Caco-2 (cell line): ENCODE results near the gene TRAF1. TPM values are rescaled to one million over a fixed set of nuclear protein-coding genes. Genes with fewer than 3 reads are reported as not detected.

Experiments
- Bru-seq: library from RNA; stranded (reverse); fragments of 400-500 nt; gene quantifications from one replicate; lab custom pipeline; 2021; lab: Mats Ljungman, UMichigan
- BruChase-seq, 2 experiments: library from RNA; stranded (reverse); fragments of 400-500 nt; gene quantifications; one replicate each; lab custom pipeline; 2021; lab: Mats Ljungman, UMichigan
- BruUV-seq: library from RNA; stranded (reverse); fragments of 400-500 nt; replicated peaks from 2 replicates; lab custom pipeline; 2021; lab: Mats Ljungman, UMichigan
- CTCF ChIA-PET: fragments of 300-600 bp; sonication (Branson Sonifier 250); formaldehyde crosslinking; loops from one replicate; lab custom pipeline; 2022; ENCODE audit warnings: antibody characterized with exemption; lab: Charles Lee
- POLR2A ChIA-PET: fragments of 300-600 bp; sonication (Branson Sonifier 250); formaldehyde crosslinking; loops from one replicate; lab custom pipeline; 2022; ENCODE audit warnings: antibody characterized with exemption; lab: Charles Lee
- DNase-seq, 2 experiments: peaks; one replicate each; pipeline versions ENCODE4 v3.0.0 to v3.0.0-alpha.2; 2020 to 2022
- H3K27me3 ChIP-seq: replicated peaks from 2 replicates; pipeline ENCODE4 v1.6.0; 2011; ENCODE audit warnings: low read length; ENCODE audit not compliant: control insufficient read depth, insufficient read depth
- H3K36me3 ChIP-seq: 2 replicates; pipeline ENCODE4 v1.5.1; 2011; ENCODE audit warnings: low read length; ENCODE audit not compliant: control insufficient read depth, insufficient read depth
- H3K4me1 ChIP-seq: fragments of 250-450 bp; sonication (Bioruptor Pico); 2 replicates; pipeline ENCODE4 v1.5.1; 2020; ENCODE audit warnings: mild to moderate bottlenecking
- H3K4me3 ChIP-seq: 2 replicates; pipeline ENCODE4 v1.5.1; 2011; ENCODE audit warnings: low read depth, mild to moderate bottlenecking, control low read depth, low read length
- H3K9me3 ChIP-seq: fragments of 250-450 bp; sonication (Bioruptor Pico); 2 replicates; pipeline ENCODE4 v1.5.1; 2020; ENCODE audit warnings: mild to moderate bottlenecking, moderate library complexity
- H3K27ac Mint-ChIP-seq: one replicate; pipeline ENCODE4 v1.8.0; 2022; ENCODE audit warnings: mixed read lengths; ENCODE audit not compliant: unreplicated experiment
- H3K27me3 Mint-ChIP-seq: one replicate; pipeline ENCODE4 v1.8.0; 2022; ENCODE audit warnings: mixed read lengths; ENCODE audit not compliant: insufficient read depth, unreplicated experiment
- H3K36me3 Mint-ChIP-seq: one replicate; pipeline ENCODE4 v1.8.0; 2022; ENCODE audit warnings: mild to moderate bottlenecking, mixed read lengths; ENCODE audit not compliant: insufficient read depth, unreplicated experiment
- H3K4me1 Mint-ChIP-seq: one replicate; pipeline ENCODE4 v1.8.0; 2022; ENCODE audit warnings: low read depth, mixed read lengths; ENCODE audit not compliant: unreplicated experiment
- H3K4me3 Mint-ChIP-seq: one replicate; pipeline ENCODE4 v1.8.0; 2022; ENCODE audit warnings: mild to moderate bottlenecking, moderate library complexity, mixed read lengths; ENCODE audit not compliant: unreplicated experiment
- H3K9me3 Mint-ChIP-seq: one replicate; pipeline ENCODE4 v1.8.0; 2022; ENCODE audit warnings: mixed read lengths; ENCODE audit not compliant: unreplicated experiment
- CTCF ChIP-seq, 2 experiments: fragments of 200-600 bp in 1 of 2; IDR thresholded peaks; 1 replicate in 1 of 2; 2 replicates in 1 of 2; pipeline versions ENCODE4 v1.5.1 to v1.8.0; 2011 to 2022; ENCODE audit warnings: antibody characterized with exemption in 1 of 2, control low read depth in 1 of 2, inconsistent platforms in 1 of 2, low read depth in 1 of 2, low read length in 1 of 2, mild to moderate bottlenecking in 1 of 2, moderate library complexity in 1 of 2; ENCODE audit not compliant: insufficient read depth in 1 of 2, severe bottlenecking in 1 of 2, unreplicated experiment in 1 of 2
- intact Hi-C: fragments of 100-400 bp; cut with micrococcal nuclease; formaldehyde crosslinking; loops from one replicate; pipeline ENCODE4 v1.10.0; 2022; ENCODE audit not compliant: unreplicated experiment
- long read RNA-seq: library from polyadenylated mRNA; stranded (forward); transcript quantifications from one replicate; pipeline ENCODE4 v2.0.0, GENCODE V29; 2022
- total RNA-seq: library from RNA; stranded (reverse); gene quantifications from 2 replicates; pipeline ENCODE4 v1.2.3, GENCODE V29; 2022

TRAF1 gene, protein sequence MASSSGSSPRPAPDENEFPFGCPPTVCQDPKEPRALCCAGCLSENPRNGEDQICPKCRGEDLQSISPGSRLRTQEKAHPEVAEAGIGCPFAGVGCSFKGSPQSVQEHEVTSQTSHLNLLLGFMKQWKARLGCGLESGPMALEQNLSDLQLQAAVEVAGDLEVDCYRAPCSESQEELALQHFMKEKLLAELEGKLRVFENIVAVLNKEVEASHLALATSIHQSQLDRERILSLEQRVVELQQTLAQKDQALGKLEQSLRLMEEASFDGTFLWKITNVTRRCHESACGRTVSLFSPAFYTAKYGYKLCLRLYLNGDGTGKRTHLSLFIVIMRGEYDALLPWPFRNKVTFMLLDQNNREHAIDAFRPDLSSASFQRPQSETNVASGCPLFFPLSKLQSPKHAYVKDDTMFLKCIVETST
- total RNA-seq (1.1 and 1.3 TPM in 2 replicates), Bru-seq, nascent RNA (percentile 33 among the genes with signal in this experiment), BruChase-seq, experiment 1, labeled RNA remaining after a 2-hour chase (percentile 25 among the genes with signal in this experiment), BruChase-seq, experiment 2, labeled RNA remaining after a 6-hour chase (percentile 32 among the genes with signal in this experiment)
- long read RNA-seq, full-length matches to known transcripts, result 1 of 2 reads
- long read RNA-seq, partial matches to known transcripts, result 0 of 2 reads
- long read RNA-seq, other reads (novel, unspliced or antisense), result 1 of 2 reads

DNA sequence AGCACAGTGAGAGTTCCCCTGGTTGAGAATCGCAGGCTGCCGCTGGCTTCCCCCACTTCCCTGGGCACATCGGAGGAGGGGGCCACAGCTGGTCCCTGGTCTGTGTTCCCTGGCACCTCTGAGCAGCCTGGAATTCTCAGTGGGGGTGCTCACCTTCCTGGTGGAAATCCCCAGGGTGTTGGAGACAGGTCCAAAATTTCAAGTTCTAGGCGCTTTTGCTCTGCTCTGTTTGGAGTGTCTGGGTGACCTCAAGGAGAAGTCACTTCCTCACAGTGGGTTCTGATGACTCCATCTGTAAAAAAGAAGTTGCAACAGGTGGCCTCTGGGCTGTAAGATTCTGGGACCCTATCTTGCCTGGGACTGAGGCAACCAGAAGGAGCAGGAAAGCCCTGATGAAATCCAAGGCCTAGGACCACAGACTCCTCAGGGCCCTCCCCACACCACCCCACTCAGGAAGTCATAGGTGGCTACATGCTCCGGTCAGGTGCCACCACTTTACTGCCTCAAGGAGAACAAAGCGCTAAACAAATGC, at the start of gene TRAF1:
Gene TRAF1, minus strand, starts transcription at position 400 of the 532 bp plus-strand sequence. CDS start 721 bp downstream, outside the sequence.
- CTCF ChIA-PET, result no interaction called here
- no peak for DNase-seq
- BruUV-seq, result no TSS peak

GRCh38 chr9:120974921-120975320, 48.3 kb upstream of the TRAF1 start:
- H3K4me3 ChIP-seq, result no peak overlapping the region
- no peaks in the 10 kb centered on the region; the same call in 1 of the 2 replicates for H3K27me3 ChIP-seq
- intact Hi-C loops, result no loop called here
- H3K4me1 Mint-ChIP-seq, result peaks cover 5% of the 10 kb centered on the region
- H3K4me3 Mint-ChIP-seq, result no peak overlapping the region
- CTCF ChIA-PET, result no interaction called here
- H3K27me3 Mint-ChIP-seq, result no peaks in the 10 kb centered on the region
- H3K36me3 Mint-ChIP-seq, result no peaks in the 10 kb centered on the region
- H3K27ac Mint-ChIP-seq, result no peak overlapping the region
- H3K9me3 ChIP-seq, result no peaks in the 10 kb centered on the region
- DNase-seq, result no peak
- peaks cover 8% of the 10 kb centered on the region for H3K4me1 ChIP-seq
- no TSS peak for BruUV-seq
- H3K36me3 ChIP-seq, result no peaks in the 10 kb centered on the region
- H3K9me3 Mint-ChIP-seq, result no peaks in the 10 kb centered on the region
- POLR2A ChIA-PET, result no interaction called here
- TF ChIP-seq CTCF (IDR thresholded peaks at IDR 0.05; ENCODE audit: insufficient read depth in 1 of 2, low read depth in 1 of 2, low read length in 1 of 2, severe bottlenecking in 1 of 2, unreplicated experiment in 1 of 2), result no peak

More for the DNA sequence above, at the start of gene TRAF1:
- no peaks in the 10 kb centered on the region for H3K9me3 ChIP-seq
- H3K4me1 Mint-ChIP-seq, result peaks cover 7% of the 10 kb centered on the region
- no peak for TF ChIP-seq CTCF (IDR thresholded peaks at IDR 0.05; ENCODE audit: insufficient read depth in 1 of 2, low read depth in 1 of 2, low read length in 1 of 2, severe bottlenecking in 1 of 2, unreplicated experiment in 1 of 2)
- H3K4me1 ChIP-seq, result peaks cover 5% of the 10 kb centered on the region; the same call in 1 of the 2 replicates
- H3K4me3 Mint-ChIP-seq, result no peak within 1 kb of the TSS
- H3K27me3 Mint-ChIP-seq, result no peaks in the 10 kb centered on the region
- intact Hi-C loops, result no loop called here
- POLR2A ChIA-PET, result no interaction called here
- H3K27me3 ChIP-seq, result no peaks in the 10 kb centered on the region
- no peaks in the 10 kb centered on the region for H3K36me3 ChIP-seq
- H3K4me3 ChIP-seq, result no peak within 1 kb of the TSS
- H3K27ac Mint-ChIP-seq, result no peak within 1 kb of the TSS
- H3K9me3 Mint-ChIP-seq, result no peaks in the 10 kb centered on the region
- no peaks in the 10 kb centered on the region for H3K36me3 Mint-ChIP-seq

DNA sequence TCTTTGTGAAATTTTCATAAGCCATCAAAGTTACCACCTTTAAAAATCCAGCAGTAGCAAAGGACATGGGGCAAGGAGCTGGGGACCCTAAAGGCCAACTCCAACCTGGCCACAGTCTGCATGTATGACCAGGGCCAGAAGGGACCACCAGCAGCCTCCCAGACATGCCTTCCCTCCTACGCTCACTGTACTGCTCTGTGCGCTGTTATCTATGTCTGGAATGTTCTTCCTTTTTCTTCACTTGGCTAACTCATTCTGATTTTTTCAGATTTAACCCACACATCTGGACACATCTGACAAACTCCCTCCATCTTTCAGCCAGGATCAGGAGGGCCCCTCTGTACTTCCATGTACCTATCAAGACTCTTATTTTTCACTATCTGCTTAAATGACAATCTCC, 47.6 kb upstream of the TRAF1 start:
- no peaks in the 10 kb centered on the region; the same call in 1 of the 2 replicates for H3K27me3 ChIP-seq
- CTCF ChIA-PET, result no interaction called here
- BruUV-seq, result no TSS peak
- no peaks in the 10 kb centered on the region for H3K36me3 ChIP-seq
- H3K4me1 Mint-ChIP-seq, result peaks cover 11% of the 10 kb centered on the region
- no peaks in the 10 kb centered on the region for H3K9me3 Mint-ChIP-seq
- no peak overlapping the region for H3K4me3 Mint-ChIP-seq
- no peak for DNase-seq
- H3K4me1 ChIP-seq, result peaks cover 11% of the 10 kb centered on the region
- no peak overlapping the region for H3K4me3 ChIP-seq
- no peaks in the 10 kb centered on the region for H3K9me3 ChIP-seq
- intact Hi-C loops, result no loop called here
- POLR2A ChIA-PET, result no interaction called here
- H3K27ac Mint-ChIP-seq, result no peak overlapping the region
- TF ChIP-seq CTCF (IDR thresholded peaks at IDR 0.05; ENCODE audit: insufficient read depth in 1 of 2, low read depth in 1 of 2, low read length in 1 of 2, severe bottlenecking in 1 of 2, unreplicated experiment in 1 of 2), result no peak
- no peaks in the 10 kb centered on the region for H3K36me3 Mint-ChIP-seq
- no peaks in the 10 kb centered on the region for H3K27me3 Mint-ChIP-seq
